ENCODE data around the gene CCDC93.

CCDC93 gene

GRCh38 chr2:118050974-118051373 lies 37.1 kb upstream of the CCDC93 start:
- ChIA-PET POLR2A (interaction anchor here (0.8 to 1.0 kb wide), 2 partner anchors 10 to 11 kb away, joined by 3 read pairs; no protein-coding TSS in a partner anchor), CTCF (interaction anchor here (0.6 to 1.8 kb wide), 13 partner anchors 10 to 1700 kb away, joined by 3 to 10 read pairs (median 3); no protein-coding TSS in a partner anchor)
- TF ChIP-seq ZNF280D (tag by site-specific recombination; IDR thresholded peaks at IDR 0.05): no peak
- TF ChIP-seq ZFP69B (tag by site-specific recombination; IDR thresholded peaks at IDR 0.05): no peak
- TF ChIP-seq ZNF658 (tag by site-specific recombination; IDR thresholded peaks at IDR 0.05): no peak
- TF ChIP-seq ZNF626 (tag by site-specific recombination; IDR thresholded peaks at IDR 0.05): no peak
- TF ChIP-seq, protein P1, sequence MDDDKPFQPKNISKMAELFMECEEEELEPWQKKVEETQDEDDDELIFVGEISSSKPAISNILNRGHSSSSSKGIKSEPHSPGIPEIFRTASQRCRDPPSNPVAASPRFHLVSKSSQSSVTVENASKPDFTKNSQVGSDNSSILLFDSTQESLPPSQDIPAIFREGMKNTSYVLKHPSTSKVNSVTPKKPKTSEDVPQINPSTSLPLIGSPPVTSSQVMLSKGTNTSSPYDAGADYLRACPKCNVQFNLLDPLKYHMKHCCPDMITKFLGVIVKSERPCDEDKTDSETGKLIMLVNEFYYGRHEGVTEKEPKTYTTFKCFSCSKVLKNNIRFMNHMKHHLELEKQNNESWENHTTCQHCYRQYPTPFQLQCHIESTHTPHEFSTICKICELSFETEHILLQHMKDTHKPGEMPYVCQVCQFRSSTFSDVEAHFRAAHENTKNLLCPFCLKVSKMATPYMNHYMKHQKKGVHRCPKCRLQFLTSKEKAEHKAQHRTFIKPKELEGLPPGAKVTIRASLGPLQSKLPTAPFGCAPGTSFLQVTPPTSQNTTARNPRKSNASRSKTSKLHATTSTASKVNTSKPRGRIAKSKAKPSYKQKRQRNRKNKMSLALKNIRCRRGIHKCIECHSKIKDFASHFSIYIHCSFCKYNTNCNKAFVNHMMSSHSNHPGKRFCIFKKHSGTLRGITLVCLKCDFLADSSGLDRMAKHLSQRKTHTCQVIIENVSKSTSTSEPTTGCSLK (tag by site-specific recombination; IDR thresholded peaks at IDR 0.05): no peak
- no peak for TF ChIP-seq TCF7L2 (IDR thresholded peaks at IDR 0.05; ENCODE audit: borderline replicate concordance, low read depth, low read length)
- TF ChIP-seq ZFP41 (tag by site-specific recombination; IDR thresholded peaks at IDR 0.05; ENCODE audit: borderline replicate concordance): no peak
- TF ChIP-seq, protein P2, sequence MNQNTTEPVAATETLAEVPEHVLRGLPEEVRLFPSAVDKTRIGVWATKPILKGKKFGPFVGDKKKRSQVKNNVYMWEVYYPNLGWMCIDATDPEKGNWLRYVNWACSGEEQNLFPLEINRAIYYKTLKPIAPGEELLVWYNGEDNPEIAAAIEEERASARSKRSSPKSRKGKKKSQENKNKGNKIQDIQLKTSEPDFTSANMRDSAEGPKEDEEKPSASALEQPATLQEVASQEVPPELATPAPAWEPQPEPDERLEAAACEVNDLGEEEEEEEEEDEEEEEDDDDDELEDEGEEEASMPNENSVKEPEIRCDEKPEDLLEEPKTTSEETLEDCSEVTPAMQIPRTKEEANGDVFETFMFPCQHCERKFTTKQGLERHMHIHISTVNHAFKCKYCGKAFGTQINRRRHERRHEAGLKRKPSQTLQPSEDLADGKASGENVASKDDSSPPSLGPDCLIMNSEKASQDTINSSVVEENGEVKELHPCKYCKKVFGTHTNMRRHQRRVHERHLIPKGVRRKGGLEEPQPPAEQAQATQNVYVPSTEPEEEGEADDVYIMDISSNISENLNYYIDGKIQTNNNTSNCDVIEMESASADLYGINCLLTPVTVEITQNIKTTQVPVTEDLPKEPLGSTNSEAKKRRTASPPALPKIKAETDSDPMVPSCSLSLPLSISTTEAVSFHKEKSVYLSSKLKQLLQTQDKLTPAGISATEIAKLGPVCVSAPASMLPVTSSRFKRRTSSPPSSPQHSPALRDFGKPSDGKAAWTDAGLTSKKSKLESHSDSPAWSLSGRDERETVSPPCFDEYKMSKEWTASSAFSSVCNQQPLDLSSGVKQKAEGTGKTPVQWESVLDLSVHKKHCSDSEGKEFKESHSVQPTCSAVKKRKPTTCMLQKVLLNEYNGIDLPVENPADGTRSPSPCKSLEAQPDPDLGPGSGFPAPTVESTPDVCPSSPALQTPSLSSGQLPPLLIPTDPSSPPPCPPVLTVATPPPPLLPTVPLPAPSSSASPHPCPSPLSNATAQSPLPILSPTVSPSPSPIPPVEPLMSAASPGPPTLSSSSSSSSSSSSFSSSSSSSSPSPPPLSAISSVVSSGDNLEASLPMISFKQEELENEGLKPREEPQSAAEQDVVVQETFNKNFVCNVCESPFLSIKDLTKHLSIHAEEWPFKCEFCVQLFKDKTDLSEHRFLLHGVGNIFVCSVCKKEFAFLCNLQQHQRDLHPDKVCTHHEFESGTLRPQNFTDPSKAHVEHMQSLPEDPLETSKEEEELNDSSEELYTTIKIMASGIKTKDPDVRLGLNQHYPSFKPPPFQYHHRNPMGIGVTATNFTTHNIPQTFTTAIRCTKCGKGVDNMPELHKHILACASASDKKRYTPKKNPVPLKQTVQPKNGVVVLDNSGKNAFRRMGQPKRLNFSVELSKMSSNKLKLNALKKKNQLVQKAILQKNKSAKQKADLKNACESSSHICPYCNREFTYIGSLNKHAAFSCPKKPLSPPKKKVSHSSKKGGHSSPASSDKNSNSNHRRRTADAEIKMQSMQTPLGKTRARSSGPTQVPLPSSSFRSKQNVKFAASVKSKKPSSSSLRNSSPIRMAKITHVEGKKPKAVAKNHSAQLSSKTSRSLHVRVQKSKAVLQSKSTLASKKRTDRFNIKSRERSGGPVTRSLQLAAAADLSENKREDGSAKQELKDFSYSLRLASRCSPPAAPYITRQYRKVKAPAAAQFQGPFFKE (tag by site-specific recombination; IDR thresholded peaks at IDR 0.05; ENCODE audit: borderline replicate concordance): no peak
- TF ChIP-seq, protein P3, sequence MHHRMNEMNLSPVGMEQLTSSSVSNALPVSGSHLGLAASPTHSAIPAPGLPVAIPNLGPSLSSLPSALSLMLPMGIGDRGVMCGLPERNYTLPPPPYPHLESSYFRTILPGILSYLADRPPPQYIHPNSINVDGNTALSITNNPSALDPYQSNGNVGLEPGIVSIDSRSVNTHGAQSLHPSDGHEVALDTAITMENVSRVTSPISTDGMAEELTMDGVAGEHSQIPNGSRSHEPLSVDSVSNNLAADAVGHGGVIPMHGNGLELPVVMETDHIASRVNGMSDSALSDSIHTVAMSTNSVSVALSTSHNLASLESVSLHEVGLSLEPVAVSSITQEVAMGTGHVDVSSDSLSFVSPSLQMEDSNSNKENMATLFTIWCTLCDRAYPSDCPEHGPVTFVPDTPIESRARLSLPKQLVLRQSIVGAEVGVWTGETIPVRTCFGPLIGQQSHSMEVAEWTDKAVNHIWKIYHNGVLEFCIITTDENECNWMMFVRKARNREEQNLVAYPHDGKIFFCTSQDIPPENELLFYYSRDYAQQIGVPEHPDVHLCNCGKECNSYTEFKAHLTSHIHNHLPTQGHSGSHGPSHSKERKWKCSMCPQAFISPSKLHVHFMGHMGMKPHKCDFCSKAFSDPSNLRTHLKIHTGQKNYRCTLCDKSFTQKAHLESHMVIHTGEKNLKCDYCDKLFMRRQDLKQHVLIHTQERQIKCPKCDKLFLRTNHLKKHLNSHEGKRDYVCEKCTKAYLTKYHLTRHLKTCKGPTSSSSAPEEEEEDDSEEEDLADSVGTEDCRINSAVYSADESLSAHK (tag by site-specific recombination; IDR thresholded peaks at IDR 0.05): no peak
- TF ChIP-seq, protein P4, sequence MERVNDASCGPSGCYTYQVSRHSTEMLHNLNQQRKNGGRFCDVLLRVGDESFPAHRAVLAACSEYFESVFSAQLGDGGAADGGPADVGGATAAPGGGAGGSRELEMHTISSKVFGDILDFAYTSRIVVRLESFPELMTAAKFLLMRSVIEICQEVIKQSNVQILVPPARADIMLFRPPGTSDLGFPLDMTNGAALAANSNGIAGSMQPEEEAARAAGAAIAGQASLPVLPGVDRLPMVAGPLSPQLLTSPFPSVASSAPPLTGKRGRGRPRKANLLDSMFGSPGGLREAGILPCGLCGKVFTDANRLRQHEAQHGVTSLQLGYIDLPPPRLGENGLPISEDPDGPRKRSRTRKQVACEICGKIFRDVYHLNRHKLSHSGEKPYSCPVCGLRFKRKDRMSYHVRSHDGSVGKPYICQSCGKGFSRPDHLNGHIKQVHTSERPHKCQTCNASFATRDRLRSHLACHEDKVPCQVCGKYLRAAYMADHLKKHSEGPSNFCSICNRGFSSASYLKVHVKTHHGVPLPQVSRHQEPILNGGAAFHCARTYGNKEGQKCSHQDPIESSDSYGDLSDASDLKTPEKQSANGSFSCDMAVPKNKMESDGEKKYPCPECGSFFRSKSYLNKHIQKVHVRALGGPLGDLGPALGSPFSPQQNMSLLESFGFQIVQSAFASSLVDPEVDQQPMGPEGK (tag by site-specific recombination; IDR thresholded peaks at IDR 0.05): no peak
- no peak for TF ChIP-seq ZNF701 (tag by site-specific recombination; IDR thresholded peaks at IDR 0.05)
- no peak for TF ChIP-seq OSR2 (tag by site-specific recombination; IDR thresholded peaks at IDR 0.05)
- TF ChIP-seq ZSCAN16 (tag by site-specific recombination; IDR thresholded peaks at IDR 0.05): no peak
- no peak for TF ChIP-seq BCL6B (tag by site-specific recombination; IDR thresholded peaks at IDR 0.05)
- TF ChIP-seq ZNF837 (tag by site-specific recombination; IDR thresholded peaks at IDR 0.05): no peak
- no peak for TF ChIP-seq SP3 (tag by site-specific recombination; IDR thresholded peaks at IDR 0.05)
- no peak for TF ChIP-seq ZNF560 (tag by site-specific recombination; IDR thresholded peaks at IDR 0.05; ENCODE audit: borderline replicate concordance)
- no peak for TF ChIP-seq HOXA7 (CRISPR knock-in tag; IDR thresholded peaks at IDR 0.05; ENCODE audit: borderline replicate concordance)
- no peak for TF ChIP-seq ZBTB17 (tag by site-specific recombination; IDR thresholded peaks at IDR 0.05)

More at GRCh38 chr2:118050974-118051373, 37.1 kb upstream of the CCDC93 start:
- H3K9me3 ChIP-seq (ENCODE audit: control insufficient read depth, insufficient read depth, low read depth, low read length): no peaks in the 10 kb centered on the region
- no peak overlapping the region for H3K4me3 ChIP-seq (ENCODE audit: low read depth, low read length)
- H3K27ac ChIP-seq (ENCODE audit: extremely low read depth, low read depth, low read length): no peak overlapping the region
- H3K4me1 ChIP-seq (ENCODE audit: control insufficient read depth, insufficient read depth, low read length): peaks cover 25% of the 10 kb centered on the region
- H3K36me3 ChIP-seq (ENCODE audit: control insufficient read depth in 2 of 2, insufficient read depth in 1 of 2, low read length in 2 of 2): no peaks in the 10 kb centered on the region
